ENCODE measurements around the gene THSD4.

- TF ChIP-seq CTCF (IDR thresholded peaks at IDR 0.05) (no peak), POLR2A (IDR thresholded peaks at IDR 0.05) (no peak)
Measured at GRCh38 chr15:71338827-71339542, 223.7 kb downstream of the THSD4 start.

Data from thyroid gland (tissue), 4 donors.